Epithelial cell of prostate (primary cell): ENCODE data around the gene RESP18.

Source experiments
- DNase-seq: peaks from one replicate; pipeline ENCODE4 v3.0.0-alpha.2; 2011; ENCODE audit warnings: low read depth, low spot score
- H3K27ac ChIP-seq: fragments of 450-650 bp; 2 replicates; pipeline ENCODE4 v1.5.1; 2017; ENCODE audit warnings: mild to moderate bottlenecking

RESP18 gene

DNA sequence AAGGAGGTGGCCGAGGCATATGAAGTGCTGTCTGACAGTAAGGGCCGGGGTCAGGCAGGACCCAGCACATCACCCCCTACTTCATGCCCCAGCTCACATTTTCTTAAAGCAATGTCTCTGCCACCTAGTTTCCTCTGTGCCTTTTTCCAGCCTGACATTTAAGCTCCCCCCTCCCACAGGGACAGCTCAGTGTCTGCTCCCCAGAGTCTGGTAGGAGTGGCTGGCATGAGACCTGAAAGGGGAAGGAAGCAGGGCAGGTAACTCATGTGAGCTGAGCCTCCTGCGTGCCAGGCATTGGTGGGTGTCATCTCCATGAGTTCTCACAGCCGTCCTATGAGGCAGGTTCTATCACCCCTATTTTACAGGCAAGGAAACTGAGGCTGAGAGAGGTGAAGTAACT, 51.9 kb downstream of the RESP18 start:
- DNase-seq, result no peak
- no peak overlapping the region for H3K27ac ChIP-seq

DNA sequence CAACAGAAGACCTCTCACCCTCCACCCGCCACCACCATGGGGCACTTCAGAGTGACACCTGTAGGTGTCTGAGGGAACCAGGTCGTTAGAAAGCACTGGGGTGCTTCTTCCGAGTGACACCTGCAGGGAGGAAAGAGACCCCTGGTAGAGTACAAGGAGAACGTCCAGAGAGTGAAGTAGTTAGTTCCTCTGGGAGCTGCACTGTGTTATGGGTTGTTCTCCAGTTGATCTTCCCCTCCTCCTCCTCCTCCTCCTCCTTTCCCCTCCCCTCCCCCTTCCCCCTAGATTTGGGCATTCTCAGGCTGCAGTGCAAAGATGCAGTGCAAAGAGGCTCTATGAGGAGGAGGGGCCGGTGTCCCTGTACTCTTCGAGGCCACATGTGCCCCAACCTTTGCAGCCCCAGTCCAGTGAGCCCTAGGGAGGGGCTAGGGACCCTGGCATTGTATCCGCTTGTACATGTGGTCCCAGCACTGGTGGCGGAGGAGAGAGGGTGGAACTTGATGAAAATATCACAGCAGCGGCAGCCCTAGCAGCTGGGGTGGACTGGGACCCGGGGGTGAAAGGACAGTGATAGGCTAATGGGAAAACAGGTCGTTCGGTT, 52.5 kb downstream of the RESP18 start:
- DNase-seq, result no peak
- H3K27ac ChIP-seq, result peak overlapping the region; percentile 94

DNA sequence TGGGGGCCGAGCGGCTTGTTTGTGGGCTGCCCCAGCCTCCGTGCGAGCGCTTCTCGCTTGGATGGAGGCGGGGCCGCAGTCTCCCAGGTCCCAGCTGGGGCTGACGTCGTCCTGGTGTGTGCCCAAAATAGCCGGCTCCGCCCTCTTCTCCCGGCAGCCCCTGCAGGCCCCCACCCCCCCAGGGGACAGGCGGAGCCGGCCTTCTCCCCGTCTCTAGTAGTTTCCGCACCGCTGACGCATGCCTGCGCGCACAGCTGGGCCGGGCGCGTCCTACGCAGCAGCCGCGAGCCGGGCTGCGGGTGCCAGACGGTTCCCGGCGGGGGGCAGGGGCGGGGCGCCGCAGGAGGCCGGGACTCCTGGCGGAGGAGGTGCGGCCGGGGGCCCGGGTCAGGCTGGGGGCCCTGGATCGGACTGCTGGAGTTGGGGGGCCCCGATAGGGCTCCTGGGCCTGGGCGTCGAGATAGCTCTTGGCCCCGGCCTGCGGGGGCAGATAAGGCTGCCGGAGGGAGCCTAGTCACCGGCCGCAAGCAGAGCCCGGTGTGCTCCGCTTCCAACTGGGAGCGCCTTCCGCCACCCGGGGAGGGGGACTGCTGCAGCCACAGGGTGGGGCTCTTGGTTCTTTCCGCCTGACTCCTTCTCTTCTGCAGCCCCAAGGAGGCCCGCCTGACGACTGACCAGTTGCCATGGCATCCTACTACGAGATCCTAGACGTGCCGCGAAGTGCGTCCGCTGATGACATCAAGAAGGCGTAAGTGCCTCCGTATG, 53.2 kb downstream of the RESP18 start, which contains the start of gene DNAJB2:
DNAJB2 (plus strand) TSS at position 216 of the 765 bp plus-strand sequence; CDS start at position 684, 468 bp downstream.
- DNase-seq, result peak; percentile 98
- peak within 1 kb of the TSS; percentile 94 for H3K27ac ChIP-seq

DNA sequence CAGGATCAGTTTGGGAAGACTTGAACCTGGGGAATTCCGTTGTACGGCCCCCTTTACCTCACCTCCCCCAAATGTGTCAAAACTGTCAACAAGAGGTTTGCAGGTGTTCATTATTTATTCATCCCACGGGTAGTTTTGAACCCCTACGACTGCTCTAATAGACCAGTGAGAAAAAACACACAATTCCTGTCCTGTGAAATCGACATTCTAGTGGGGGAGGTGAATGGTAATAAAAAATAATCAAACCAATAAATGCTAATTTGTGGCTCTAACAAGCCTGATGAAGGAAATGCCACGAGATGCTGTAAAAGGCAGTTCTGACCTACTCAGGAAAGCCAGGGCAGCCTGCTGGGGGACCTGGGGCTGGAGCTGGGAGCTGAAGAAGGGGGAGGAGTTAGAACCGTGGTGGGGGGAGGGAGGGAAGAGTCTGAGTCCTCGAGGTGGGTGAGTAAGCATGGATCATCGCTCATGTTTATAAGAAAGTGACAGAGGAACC, 53.8 kb downstream of the RESP18 start:
- DNase-seq, result no peak
- peak overlapping the region; percentile 94 for H3K27ac ChIP-seq

DNA sequence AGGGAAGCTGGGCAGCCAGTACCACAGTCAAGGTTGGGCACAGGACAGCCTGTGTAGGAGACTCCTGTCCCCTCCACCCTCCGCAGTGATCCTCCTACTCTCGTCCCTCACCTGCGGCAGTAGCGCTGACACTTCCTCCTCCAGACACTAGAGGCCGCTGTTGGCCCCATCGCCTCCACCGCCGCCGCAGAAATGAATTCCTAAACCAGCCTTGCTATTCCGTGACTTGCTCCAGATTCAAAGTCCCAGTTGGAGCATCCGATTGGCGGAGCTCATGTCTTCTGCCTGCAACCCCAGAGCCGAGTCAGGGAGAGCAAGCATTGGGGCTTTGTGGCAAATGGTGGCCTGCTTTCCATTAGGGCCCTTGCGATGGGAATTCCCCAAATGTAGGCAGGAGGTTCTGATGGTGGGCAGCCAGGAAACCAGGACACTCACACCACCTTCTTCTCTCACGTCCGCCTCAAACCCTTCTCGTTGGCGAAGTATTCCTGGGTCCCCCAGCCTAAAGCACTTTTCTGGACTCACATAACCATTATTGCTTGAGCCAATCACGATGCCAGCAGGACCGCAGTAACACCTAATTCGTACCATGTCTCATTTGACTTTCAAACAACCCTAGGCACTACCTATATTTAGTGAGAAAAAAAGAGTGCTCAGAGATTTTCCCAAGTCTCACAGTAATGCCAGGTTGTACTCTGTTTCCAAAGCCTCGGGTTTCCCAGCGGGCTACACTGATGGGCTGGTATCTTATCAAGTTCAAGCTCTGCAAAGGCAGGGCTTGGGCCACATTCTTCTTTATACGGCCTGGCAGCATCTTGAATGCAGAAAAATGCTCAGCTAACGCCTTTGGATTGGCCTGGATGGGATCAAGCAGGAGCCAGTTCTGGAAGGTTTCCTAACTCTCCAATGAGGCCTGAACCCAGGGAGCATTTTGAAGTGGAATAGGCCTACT, 54.6 kb downstream of the RESP18 start:
- DNase-seq, result no peak
- peak overlapping the region; percentile 94 for H3K27ac ChIP-seq
